Vagina (tissue), 2 donors: ENCODE measurements around the gene PDE7B. TPM values are rescaled to one million over a fixed set of nuclear protein-coding genes. Genes with fewer than 3 reads are reported as not detected.
A peak's percentile ranks its signal among the peaks of the same experiment; 100 is the strongest.

Experiments
- DNase-seq, 2 donors: peaks; one replicate each; pipeline ENCODE4 v3.0.0-alpha.2; 2017; ENCODE audit errors: extremely low spot score in 2 of 2
- H3K27ac ChIP-seq: fragments of 200-600 bp; sonication (generic); one replicate; pipeline ENCODE4 v1.5.1; 2019
- H3K27me3 ChIP-seq: fragments of 200-600 bp; sonication (generic); one replicate; pipeline ENCODE4 v1.5.1; 2019
- H3K36me3 ChIP-seq, 2 donors: fragments of 200-600 bp; sonication (generic); one replicate each; pipeline ENCODE4 v1.5.1; 2017 to 2019
- H3K4me1 ChIP-seq: fragments of 200-600 bp; sonication (generic); one replicate; pipeline ENCODE4 v1.5.1; 2019
- H3K4me3 ChIP-seq, 2 donors: fragments of 200-600 bp; sonication (generic); 1 replicate in 1 of 2; 2 replicates in 1 of 2; pipeline ENCODE4 v1.5.1; 2016 to 2019
- H3K9me3 ChIP-seq: fragments of 200-600 bp; sonication (generic); one replicate; pipeline ENCODE4 v1.5.1; 2019
- POLR2A ChIP-seq, 2 donors: fragments of 450-650 bp; IDR thresholded peaks; one replicate each; pipeline ENCODE4 v1.6.1; 2017; ENCODE audit warnings: antibody characterized with exemption in 2 of 2, mild to moderate bottlenecking in 2 of 2, moderate library complexity in 2 of 2
- POLR2AphosphoS5 ChIP-seq, 2 donors: sonication (generic); formaldehyde crosslinking; IDR thresholded peaks; one replicate each; pipeline ENCODE4 v1.9.0; 2017; ENCODE audit warnings: antibody characterized with exemption in 2 of 2, mild to moderate bottlenecking in 2 of 2, low read depth in 1 of 2; ENCODE audit not compliant: insufficient read depth in 1 of 2
- intact Hi-C: fragments of 100-400 bp; cut with DNase I; formaldehyde crosslinking; loops from one replicate; pipeline ENCODE4 v1.15.1; 2023
- total RNA-seq: library from RNA; depleted of rRNA; stranded (reverse); fragments of >200 nt; gene quantifications from one replicate; pipeline ENCODE4 v1.2.3, GENCODE V29; 2016
- TF ChIP-seq, protein P1 (sequence below), 3 experiments: fragments of 450-650 bp in 2 of 3; fragments of 200-600 bp in 1 of 3; sonication (generic) in 1 of 3; IDR thresholded peaks; one replicate each; pipeline ENCODE4 v1.5.1; 2017 to 2019; ENCODE audit warnings: antibody characterized with exemption in 3 of 3, mild to moderate bottlenecking in 2 of 3, moderate library complexity in 2 of 3

Gene PDE7B
- total RNA-seq, 1 donor from 2014 or later, result 6.9 TPM

DNA sequence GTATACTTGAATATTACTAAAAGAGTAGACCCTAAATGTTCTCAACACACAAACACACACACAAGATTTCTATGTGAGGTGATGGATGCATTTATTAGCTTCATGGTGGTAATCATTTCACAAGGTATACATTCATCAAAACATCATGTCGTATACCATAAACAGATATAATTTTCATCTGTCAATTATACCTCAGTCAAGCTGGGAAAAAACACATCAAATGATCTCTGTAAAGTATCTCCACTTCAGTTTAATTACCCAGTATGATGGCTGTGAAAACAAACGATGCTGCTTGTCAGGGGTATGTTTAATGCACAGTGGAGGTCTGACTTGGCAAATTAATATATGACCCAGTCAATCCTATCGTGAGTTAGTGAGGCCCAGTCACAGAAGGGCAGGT is 241.4 kb downstream of the PDE7B start:
- Histone ChIP-seq H3K9me3 (no peaks in the 10 kb centered on the region), H3K4me3 (no peak overlapping the region), H3K36me3 (no peaks in the 10 kb centered on the region), H3K4me1 (no peaks in the 10 kb centered on the region), H3K27ac (no peak overlapping the region), H3K27me3 (no peaks in the 10 kb centered on the region)
- no peak for DNase-seq
- TF ChIP-seq POLR2AphosphoS5 (IDR thresholded peaks at IDR 0.05; ENCODE audit: insufficient read depth in 1 of 2, low read depth in 1 of 2), result no peak
- intact Hi-C loops, result no loop called here

GRCh38 chr6:136093835-136094234 is 242.3 kb downstream of the PDE7B start:
- TF ChIP-seq POLR2A (IDR thresholded peaks at IDR 0.05), result no peak
- TF ChIP-seq, protein P1, sequence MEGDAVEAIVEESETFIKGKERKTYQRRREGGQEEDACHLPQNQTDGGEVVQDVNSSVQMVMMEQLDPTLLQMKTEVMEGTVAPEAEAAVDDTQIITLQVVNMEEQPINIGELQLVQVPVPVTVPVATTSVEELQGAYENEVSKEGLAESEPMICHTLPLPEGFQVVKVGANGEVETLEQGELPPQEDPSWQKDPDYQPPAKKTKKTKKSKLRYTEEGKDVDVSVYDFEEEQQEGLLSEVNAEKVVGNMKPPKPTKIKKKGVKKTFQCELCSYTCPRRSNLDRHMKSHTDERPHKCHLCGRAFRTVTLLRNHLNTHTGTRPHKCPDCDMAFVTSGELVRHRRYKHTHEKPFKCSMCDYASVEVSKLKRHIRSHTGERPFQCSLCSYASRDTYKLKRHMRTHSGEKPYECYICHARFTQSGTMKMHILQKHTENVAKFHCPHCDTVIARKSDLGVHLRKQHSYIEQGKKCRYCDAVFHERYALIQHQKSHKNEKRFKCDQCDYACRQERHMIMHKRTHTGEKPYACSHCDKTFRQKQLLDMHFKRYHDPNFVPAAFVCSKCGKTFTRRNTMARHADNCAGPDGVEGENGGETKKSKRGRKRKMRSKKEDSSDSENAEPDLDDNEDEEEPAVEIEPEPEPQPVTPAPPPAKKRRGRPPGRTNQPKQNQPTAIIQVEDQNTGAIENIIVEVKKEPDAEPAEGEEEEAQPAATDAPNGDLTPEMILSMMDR (IDR thresholded peaks at IDR 0.05), result no peak
- H3K4me1 ChIP-seq, result no peaks in the 10 kb centered on the region
- no peaks in the 10 kb centered on the region for H3K27me3 ChIP-seq
- H3K9me3 ChIP-seq, result no peaks in the 10 kb centered on the region
- intact Hi-C loops, result no loop called here
- H3K4me3 ChIP-seq, result no peak overlapping the region
- H3K27ac ChIP-seq, result no peak overlapping the region
- H3K36me3 ChIP-seq, result no peaks in the 10 kb centered on the region
- DNase-seq, result no peak

GRCh38 chr6:136094812-136095211 is 243.3 kb downstream of the PDE7B start:
- Histone ChIP-seq H3K36me3 (no peaks in the 10 kb centered on the region), H3K27me3 (no peaks in the 10 kb centered on the region), H3K27ac (no peak overlapping the region), H3K4me1 (no peaks in the 10 kb centered on the region), H3K9me3 (no peaks in the 10 kb centered on the region), H3K4me3 (no peak overlapping the region)
- intact Hi-C loops, result no loop called here
- DNase-seq, result no peak
- TF ChIP-seq, protein P1 (IDR thresholded peaks at IDR 0.05), result no peak
- TF ChIP-seq POLR2AphosphoS5 (IDR thresholded peaks at IDR 0.05; ENCODE audit: insufficient read depth in 1 of 2, low read depth in 1 of 2) (no peak), POLR2A (IDR thresholded peaks at IDR 0.05) (no peak)

- DNase-seq, result no peak
Measured at GRCh38 chr6:136095986-136096385, 244.5 kb downstream of the PDE7B start.

GRCh38 chr6:136102991-136103688 is 251.6 kb downstream of the PDE7B start:
- DNase-seq, result no peak
- peak overlapping the region in 1 of 2 donors; percentile 11 for H3K4me3 ChIP-seq
- H3K9me3 ChIP-seq, result no peaks in the 10 kb centered on the region
- H3K4me1 ChIP-seq, result peaks cover 28% of the 10 kb centered on the region
- TF ChIP-seq POLR2AphosphoS5 (IDR thresholded peaks at IDR 0.05; ENCODE audit: insufficient read depth in 1 of 2, low read depth in 1 of 2), result peak in 1 of 2 donors; percentile 28
- TF ChIP-seq, protein P1 (IDR thresholded peaks at IDR 0.05), result no peak
- intact Hi-C loops, result no loop called here
- H3K27me3 ChIP-seq, result no peaks in the 10 kb centered on the region
- peak overlapping the region; percentile 80 for H3K27ac ChIP-seq
- H3K36me3 ChIP-seq, result no peaks in the 10 kb centered on the region

More at GRCh38 chr6:136095986-136096385, 244.5 kb downstream of the PDE7B start:
- Histone ChIP-seq H3K27me3 (no peaks in the 10 kb centered on the region), H3K4me3 (no peak overlapping the region), H3K9me3 (no peaks in the 10 kb centered on the region), H3K4me1 (no peaks in the 10 kb centered on the region), H3K36me3 (no peaks in the 10 kb centered on the region), H3K27ac (peak overlapping the region; percentile 15)
- intact Hi-C loops, result no loop called here
- peak in 1 of 2 donors; percentile 70 for TF ChIP-seq POLR2AphosphoS5 (IDR thresholded peaks at IDR 0.05; ENCODE audit: insufficient read depth in 1 of 2, low read depth in 1 of 2)
- TF ChIP-seq, protein P1 (IDR thresholded peaks at IDR 0.05), result no peak
